H9 (cell line): ENCODE data around the gene LAMC3. TPM values are rescaled to one million over a fixed set of nuclear protein-coding genes. Genes with fewer than 3 reads are reported as not detected.

Experiments
- DNase-seq: peaks from one replicate; pipeline ENCODE4 v3.0.0-alpha.2; 2017
- H2AFZ ChIP-seq: one replicate; pipeline ENCODE4 v1.6.1; 2013; ENCODE audit warnings: mild to moderate bottlenecking, low read length, control low read depth, moderate library complexity
- H2AK5ac ChIP-seq: 2 replicates; pipeline ENCODE4 v1.6.1; 2013; ENCODE audit warnings: low read length, control low read depth, mixed read lengths; ENCODE audit not compliant: insufficient read length
- H2BK120ac ChIP-seq: one replicate; pipeline ENCODE4 v1.6.1; 2013; ENCODE audit warnings: low read depth, mild to moderate bottlenecking, low read length, control low read depth, inconsistent platforms; ENCODE audit not compliant: poor library complexity, severe bottlenecking
- H2BK12ac ChIP-seq: 2 replicates; pipeline ENCODE4 v1.6.1; 2013; ENCODE audit warnings: low read length, control low read depth, mixed read lengths, low read depth; ENCODE audit not compliant: insufficient read length
- H2BK15ac ChIP-seq: 2 replicates; pipeline ENCODE4 v1.6.1; 2013; ENCODE audit warnings: low read depth, low read length, control low read depth
- H2BK20ac ChIP-seq: one replicate; pipeline ENCODE4 v1.6.1; 2013; ENCODE audit warnings: low read depth, mild to moderate bottlenecking, low read length, control low read depth, inconsistent platforms; ENCODE audit not compliant: poor library complexity, severe bottlenecking
- H2BK5ac ChIP-seq: 2 replicates; pipeline ENCODE4 v1.6.1; 2013; ENCODE audit warnings: low read length, control low read depth, mixed read lengths; ENCODE audit not compliant: insufficient read length
- H3K14ac ChIP-seq: 2 replicates; pipeline ENCODE4 v1.6.1; 2013; ENCODE audit warnings: low read length, control low read depth; ENCODE audit not compliant: insufficient read depth
- H3K18ac ChIP-seq: 2 replicates; pipeline ENCODE4 v1.6.1; 2013; ENCODE audit warnings: low read depth, mild to moderate bottlenecking, mixed read lengths, low read length, control low read depth; ENCODE audit not compliant: insufficient read length
- H3K23ac ChIP-seq: 2 replicates; pipeline ENCODE4 v1.6.1; 2013; ENCODE audit warnings: low read length, control low read depth, mixed read lengths, low read depth; ENCODE audit not compliant: insufficient read length
- H3K23me2 ChIP-seq: 2 replicates; pipeline ENCODE4 v1.6.1; 2013; ENCODE audit warnings: low read depth, mild to moderate bottlenecking, mixed read lengths, low read length, control low read depth; ENCODE audit not compliant: insufficient read length, poor library complexity, severe bottlenecking
- H3K27ac ChIP-seq: 2 replicates; pipeline ENCODE4 v1.5.1; 2013; ENCODE audit warnings: low read length, control low read depth, mixed read lengths, low read depth; ENCODE audit not compliant: insufficient read length
- H3K27me3 ChIP-seq: 2 replicates; pipeline ENCODE4 v1.6.1; 2013; ENCODE audit warnings: low read length, control low read depth, inconsistent platforms; ENCODE audit not compliant: insufficient read depth
- H3K4ac ChIP-seq: 2 replicates; pipeline ENCODE4 v1.6.1; 2013; ENCODE audit warnings: low read depth, mild to moderate bottlenecking, control low read depth, inconsistent platforms, low read length, moderate library complexity
- H3K4me1 ChIP-seq: 2 replicates; pipeline ENCODE4 v1.6.1; 2013; ENCODE audit warnings: low read length, control low read depth, inconsistent platforms; ENCODE audit not compliant: insufficient read depth
- H3K4me2 ChIP-seq: 2 replicates; pipeline ENCODE4 v1.6.1; 2013; ENCODE audit warnings: low read length, control low read depth, mixed read lengths; ENCODE audit not compliant: insufficient read length, insufficient read depth
- H3K56ac ChIP-seq: 2 replicates; pipeline ENCODE4 v1.6.1; 2013; ENCODE audit warnings: low read depth, mild to moderate bottlenecking, mixed read lengths, low read length, control low read depth; ENCODE audit not compliant: insufficient read length
- H3K79me1 ChIP-seq: 2 replicates; pipeline ENCODE4 v1.6.1; 2013; ENCODE audit warnings: low read depth, mild to moderate bottlenecking, moderate library complexity, low read length, control low read depth, inconsistent platforms; ENCODE audit not compliant: insufficient read depth, poor library complexity, severe bottlenecking
- H3K79me2 ChIP-seq: 2 replicates; pipeline ENCODE4 v1.6.1; 2013; ENCODE audit warnings: low read length, control low read depth, inconsistent platforms; ENCODE audit not compliant: insufficient read depth
- H3K9ac ChIP-seq: 2 replicates; pipeline ENCODE4 v1.6.1; 2013; ENCODE audit warnings: low read length, control low read depth, mixed read lengths; ENCODE audit not compliant: insufficient read length; ENCODE audit errors: extremely low read depth
- H3K9me3 ChIP-seq: one replicate; pipeline ENCODE4 v1.6.1; 2013; ENCODE audit warnings: low read depth, low read length, inconsistent platforms; ENCODE audit not compliant: control insufficient read depth
- H3T11ph ChIP-seq: one replicate; pipeline ENCODE4 v1.6.1; 2013; ENCODE audit warnings: mild to moderate bottlenecking, low read length, control low read depth, inconsistent platforms
- H4K20me1 ChIP-seq: one replicate; pipeline ENCODE4 v1.6.1; 2013; ENCODE audit not compliant: control insufficient read depth, insufficient read length, insufficient read depth
- H4K5ac ChIP-seq: 2 replicates; pipeline ENCODE4 v1.6.1; 2013; ENCODE audit warnings: low read depth, mild to moderate bottlenecking, mixed read lengths, low read length, control low read depth; ENCODE audit not compliant: insufficient read length
- H4K8ac ChIP-seq: replicated peaks from 2 replicates; pipeline ENCODE4 v1.6.1; 2013; ENCODE audit warnings: low read length, control low read depth, mixed read lengths, low read depth; ENCODE audit not compliant: insufficient read length
- H4K91ac ChIP-seq: 2 replicates; pipeline ENCODE4 v1.6.1; 2013; ENCODE audit warnings: low read depth, mild to moderate bottlenecking, moderate library complexity, mixed read lengths, low read length, control low read depth; ENCODE audit not compliant: insufficient read length
- H3K27ac Mint-ChIP-seq, 3 experiments: 2 replicates in 2 of 3; 3 replicates in 1 of 3; pipeline ENCODE4 v1.8.0; 2020 to 2021; ENCODE audit warnings: mixed read lengths in 3 of 3, mild to moderate bottlenecking in 1 of 3, moderate library complexity in 1 of 3
- H3K27me3 Mint-ChIP-seq: 2 replicates; pipeline ENCODE4 v1.8.0; 2021; ENCODE audit warnings: low read depth, mild to moderate bottlenecking, moderate library complexity, mixed read lengths
- H3K36me3 Mint-ChIP-seq, 3 experiments: 2 replicates in 2 of 3; 3 replicates in 1 of 3; pipeline ENCODE4 v1.8.0; 2020 to 2021; ENCODE audit warnings: low read depth in 3 of 3, mixed read lengths in 3 of 3; ENCODE audit not compliant: insufficient read depth in 1 of 3
- H3K4me1 Mint-ChIP-seq, 2 experiments: 2 replicates each; pipeline ENCODE4 v1.8.0; 2020; ENCODE audit warnings: mixed read lengths in 2 of 2
- H3K4me3 Mint-ChIP-seq, 2 experiments: 2 replicates in 1 of 2; 3 replicates in 1 of 2; pipeline ENCODE4 v1.8.0; 2020 to 2021; ENCODE audit warnings: mild to moderate bottlenecking in 2 of 2, mixed read lengths in 2 of 2, moderate library complexity in 1 of 2
- H3K9me3 Mint-ChIP-seq, 2 experiments: 2 replicates in 1 of 2; 3 replicates in 1 of 2; pipeline ENCODE4 v1.8.0; 2020; ENCODE audit warnings: mild to moderate bottlenecking in 2 of 2, mixed read lengths in 2 of 2, moderate library complexity in 1 of 2
- CTCF ChIP-seq: fragments of 200-600 bp; sonication (generic); conservative IDR thresholded peaks from 3 replicates; pipeline ENCODE4 v1.8.0; 2021; ENCODE audit warnings: antibody characterized with exemption, mild to moderate bottlenecking
- WGBS: extraction: QIAGEN DNeasy Blood & Tissue Kit; methylation state at CpG from one replicate; pipeline ENCODE4 v1.1.7; 2013; ENCODE audit warnings: missing lambda C conversion rate, low lambda C conversion rate, mixed read lengths; ENCODE audit not compliant: insufficient read length; ENCODE audit errors: extremely low coverage; 5-methylcytosine and 5-hydroxymethylcytosine counted together
- total RNA-seq: library from RNA; stranded (reverse); gene quantifications from 2 replicates; pipeline ENCODE4 v1.2.1, GENCODE V29; 2021

Gene LAMC3
- total RNA-seq, 1 experiment from 2014 or later, result 21.7 TPM

DNA sequence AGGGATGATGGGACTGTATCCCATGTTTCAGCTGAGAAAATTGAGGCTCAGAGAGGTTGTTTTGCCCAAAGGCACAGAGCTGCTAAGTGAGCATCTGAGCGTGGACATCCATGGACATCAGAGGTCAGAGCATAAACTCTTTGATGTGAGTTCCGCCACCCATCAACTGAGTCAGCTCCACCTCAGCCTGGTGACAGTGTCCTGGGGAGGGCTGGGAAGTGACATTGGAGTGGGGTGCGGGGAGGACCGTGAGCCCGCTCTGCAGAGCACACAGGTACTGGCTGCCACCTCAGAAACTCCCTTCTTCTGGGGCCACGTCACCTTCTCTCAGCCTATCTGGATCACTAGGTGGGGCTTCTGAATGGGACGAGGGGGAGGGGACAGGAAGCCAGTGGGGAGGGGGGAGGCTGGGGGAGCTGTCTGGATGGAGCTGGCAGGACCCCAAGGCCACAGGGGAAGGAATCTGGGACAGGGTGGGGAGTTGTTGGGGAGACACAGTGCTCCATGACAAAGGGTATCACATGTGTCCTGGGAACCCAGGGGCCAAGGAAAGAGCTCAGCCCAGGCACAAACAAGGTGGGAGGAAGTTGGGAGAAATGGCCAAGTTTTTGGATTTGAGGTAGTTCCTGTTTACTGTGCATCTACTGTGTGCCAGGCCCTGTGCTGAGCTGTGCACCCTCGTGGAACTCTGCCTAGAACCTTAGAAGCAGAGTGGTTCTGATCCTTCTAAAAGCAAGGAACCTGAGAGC, 2.5 kb downstream of the LAMC3 start:
- no peak overlapping the region for H2BK15ac ChIP-seq
- no peak overlapping the region for H2BK20ac ChIP-seq
- Mint-ChIP-seq H3K27me3 (peaks cover 27% of the 10 kb centered on the region), H3K36me3 (peaks cover 0 to 5% (median 3%) of the 10 kb centered on the region in 3 experiments; a peak in 4 of 7 replicates), H3K4me3 (peak overlapping the region in 1 of 2 experiments; percentile 40; a peak in 3 of 5 replicates), H3K4me1 (peaks cover 33 to 34% of the 10 kb centered on the region in 2 experiments), H3K27ac (peak overlapping the region in 1 of 3 experiments; percentile 66; a peak in 3 of 7 replicates), H3K9me3 (no peaks in the 10 kb centered on the region; a peak in 1 of 5 replicates)
- no peak overlapping the region for H3K9ac ChIP-seq
- no peak overlapping the region for H2BK120ac ChIP-seq
- no peaks in the 10 kb centered on the region; the same call in 1 of the 2 replicates for H3K27me3 ChIP-seq
- no peak overlapping the region for H3K23ac ChIP-seq
- peak overlapping the region; percentile 20 for H3K4me2 ChIP-seq
- peak overlapping the region; percentile 63 for H4K8ac ChIP-seq
- no peaks in the 10 kb centered on the region for H3K23me2 ChIP-seq
- peaks cover 8% of the 10 kb centered on the region; the same call in 1 of the 2 replicates for H3K4me1 ChIP-seq
- H2AFZ ChIP-seq, result no peak overlapping the region
- H4K91ac ChIP-seq, result no peak overlapping the region
- no peak overlapping the region for H2AK5ac ChIP-seq
- H3K18ac ChIP-seq, result no peak overlapping the region
- no peak overlapping the region for H2BK5ac ChIP-seq
- no peak overlapping the region for H3K56ac ChIP-seq
- H3K79me2 ChIP-seq, result no peaks in the 10 kb centered on the region
- no peak overlapping the region for H2BK12ac ChIP-seq
- H3K79me1 ChIP-seq, result no peaks in the 10 kb centered on the region
- H3K14ac ChIP-seq, result no peak overlapping the region
- H4K20me1 ChIP-seq, result no peaks in the 10 kb centered on the region
- H3K4ac ChIP-seq, result no peak overlapping the region
- TF ChIP-seq CTCF, result no peak
- H3T11ph ChIP-seq, result no peak overlapping the region
- H3K27ac ChIP-seq, result no peak overlapping the region
- peak; percentile 76 for DNase-seq
- no peaks in the 10 kb centered on the region for H3K9me3 ChIP-seq
- WGBS, result no CpG with 5 or more reads among the region's 8 CpGs
- no peak overlapping the region for H4K5ac ChIP-seq
